Measurements from ENCODE around the gene ZNF398.

ZNF398 gene

DNA sequence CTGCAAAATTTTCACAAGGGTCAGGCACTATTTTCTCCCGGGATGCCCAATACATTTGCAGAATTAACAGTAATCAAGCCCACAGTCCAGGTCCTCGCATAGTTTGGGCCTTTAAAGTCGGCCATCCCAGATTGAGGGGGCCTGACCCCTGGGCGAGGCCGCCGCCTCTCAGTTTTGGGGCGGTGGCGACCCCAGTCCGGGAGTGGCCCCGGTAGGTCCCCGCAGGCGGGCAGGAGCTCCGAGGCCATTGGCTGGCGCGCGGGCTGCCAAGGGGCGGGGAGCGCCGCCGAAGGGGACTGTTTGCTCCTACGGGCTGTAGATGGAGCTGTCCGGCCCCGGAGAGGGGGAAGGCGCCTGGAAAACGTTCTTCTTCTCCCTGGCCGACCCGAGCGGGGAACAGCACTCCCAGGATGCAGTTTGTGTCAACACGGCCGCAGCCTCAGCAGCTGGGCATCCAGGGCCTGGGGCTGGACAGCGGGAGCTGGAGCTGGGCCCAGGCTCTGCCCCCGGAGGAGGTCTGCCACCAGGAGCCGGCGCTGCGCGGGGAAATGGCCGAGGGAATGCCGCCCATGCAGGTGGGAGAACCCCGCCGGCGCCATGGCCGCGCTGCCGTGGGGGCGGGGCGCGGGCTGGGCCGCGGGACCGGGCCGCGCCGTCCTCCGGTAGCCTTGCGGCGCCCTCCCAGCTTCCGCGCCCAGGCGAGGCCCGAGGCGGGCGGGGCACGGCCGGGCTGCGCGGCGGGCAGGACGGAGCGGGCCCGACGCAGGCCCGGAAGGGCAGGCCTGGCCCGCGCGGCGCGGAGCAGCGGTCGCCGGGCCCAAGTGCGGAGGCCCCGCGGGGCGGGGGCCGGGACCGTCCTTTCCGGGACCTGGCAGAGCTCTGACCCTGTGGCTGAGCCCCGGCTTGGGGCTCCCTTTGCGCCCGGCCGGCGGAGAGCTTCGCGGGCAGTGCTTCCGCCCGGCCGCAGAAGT lies 48.2 kb downstream of the ZNF398 start, which contains the start of gene ZNF282:
TSS of gene ZNF282 (plus strand) at position 367 of the 971 bp plus-strand sequence. CDS start at position 411, 44 bp downstream.
- peak; percentile 86 to 94 for DNase-seq (ENCODE audit: low spot score in 2 of 2)
- Histone ChIP-seq H3K9me3 (no peaks in the 10 kb centered on the region), H3K4me1 (peaks cover 7% of the 10 kb centered on the region), H3K36me3 (replicated peaks) (peaks cover 30% of the 10 kb centered on the region), H3K27me3 (ENCODE audit: low read depth) (no peaks in the 10 kb centered on the region), H3K4me3 (peak within 1 kb of the TSS; percentile 89)
- in situ Hi-C loops (cut with MboI; ENCODE audit: low sequenced_read_pairs), result no loop called here

DNA sequence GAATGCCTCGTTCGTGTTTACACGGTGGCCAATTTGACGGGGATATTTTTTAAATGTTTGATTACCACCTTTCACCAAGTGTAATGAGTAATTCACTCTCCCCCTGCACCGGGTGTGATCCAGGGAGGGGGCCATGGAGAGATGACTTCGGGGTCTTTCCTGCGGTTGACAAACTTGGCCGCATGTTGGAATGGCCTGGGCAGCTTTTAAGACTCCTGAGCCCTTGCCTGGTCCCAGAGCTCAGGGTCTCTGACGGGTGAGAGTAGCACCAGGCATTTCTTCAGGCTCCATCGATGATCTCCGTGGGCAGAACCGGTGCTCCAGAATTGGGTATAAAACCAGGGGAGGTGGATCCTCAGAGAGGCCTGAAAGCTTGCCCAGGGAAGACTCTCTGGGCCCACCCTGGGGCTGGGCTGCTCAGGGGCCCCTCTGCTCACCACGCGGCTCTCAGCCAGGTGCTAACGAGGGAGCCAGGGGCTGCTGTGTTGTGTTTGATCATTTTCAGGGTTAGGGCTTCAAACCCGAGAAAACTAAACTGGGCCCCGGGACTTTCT lies 49.0 kb downstream of the ZNF398 start:
- H3K36me3 ChIP-seq (replicated peaks), result peaks cover 38% of the 10 kb centered on the region
- in situ Hi-C loops (cut with MboI; ENCODE audit: low sequenced_read_pairs), result no loop called here
- no peaks in the 10 kb centered on the region for H3K9me3 ChIP-seq
- DNase-seq (ENCODE audit: low spot score in 2 of 2), result no peak
- peaks cover 7% of the 10 kb centered on the region for H3K4me1 ChIP-seq
- no peaks in the 10 kb centered on the region for H3K27me3 ChIP-seq (ENCODE audit: low read depth)
- H3K4me3 ChIP-seq, result peak overlapping the region; percentile 89

DNA sequence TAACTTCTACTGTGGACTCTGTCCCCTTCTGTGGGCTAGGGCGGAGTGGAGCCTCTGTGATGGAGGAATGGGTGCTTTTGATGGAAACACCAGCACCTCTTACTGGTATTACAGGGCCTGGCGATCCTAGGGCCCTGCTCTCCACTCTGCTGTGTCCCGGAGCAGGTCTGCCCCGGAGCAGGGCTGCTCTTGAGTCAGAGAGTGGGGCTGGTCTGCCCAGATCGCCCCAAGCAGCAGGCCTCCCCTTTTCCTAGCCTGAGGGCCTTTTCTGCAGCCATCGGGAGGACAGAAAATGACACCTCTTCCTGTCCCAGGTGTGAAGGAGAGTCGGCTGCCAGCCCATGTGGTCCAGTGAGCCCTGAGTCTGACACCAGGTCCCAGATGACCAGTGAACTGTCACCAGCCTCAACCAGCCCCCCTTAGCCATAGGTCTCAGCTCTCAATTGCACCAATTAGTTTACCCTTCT lies 49.5 kb downstream of the ZNF398 start:
- in situ Hi-C loops (cut with MboI; ENCODE audit: low sequenced_read_pairs), result no loop called here
- no peak for DNase-seq (ENCODE audit: low spot score in 2 of 2)
- H3K27me3 ChIP-seq (ENCODE audit: low read depth), result no peaks in the 10 kb centered on the region
- H3K9me3 ChIP-seq, result no peaks in the 10 kb centered on the region
- H3K4me3 ChIP-seq, result peak overlapping the region; percentile 89
- peaks cover 7% of the 10 kb centered on the region for H3K4me1 ChIP-seq
- H3K36me3 ChIP-seq (replicated peaks), result peaks cover 43% of the 10 kb centered on the region

DNA sequence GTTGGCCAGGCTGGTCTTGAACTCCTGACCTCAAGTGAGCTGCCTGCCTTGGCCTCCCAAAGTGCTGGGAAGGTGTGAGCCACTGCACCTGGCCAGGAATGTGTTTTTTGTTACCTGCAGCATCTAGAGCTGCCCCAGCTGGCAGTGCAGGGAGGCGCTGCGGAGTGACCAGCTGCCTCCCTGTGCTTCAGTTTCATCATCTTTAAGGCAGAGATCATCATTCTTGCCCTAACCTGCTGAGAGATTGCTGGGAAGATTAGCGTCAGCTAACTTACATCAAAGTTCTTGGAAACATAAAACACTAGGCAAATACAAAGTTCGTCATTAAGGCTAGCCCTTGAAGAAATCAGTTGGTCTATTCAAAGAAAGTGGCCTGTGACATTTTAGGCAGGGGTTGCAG lies 50.4 kb downstream of the ZNF398 start:
- in situ Hi-C loops (cut with MboI; ENCODE audit: low sequenced_read_pairs), result no loop called here
- peaks cover 48% of the 10 kb centered on the region for H3K36me3 ChIP-seq (replicated peaks)
- no peak overlapping the region for H3K4me3 ChIP-seq
- peaks cover 7% of the 10 kb centered on the region for H3K4me1 ChIP-seq
- no peaks in the 10 kb centered on the region for H3K9me3 ChIP-seq
- no peak for DNase-seq (ENCODE audit: low spot score in 2 of 2)
- no peaks in the 10 kb centered on the region for H3K27me3 ChIP-seq (ENCODE audit: low read depth)

DNA sequence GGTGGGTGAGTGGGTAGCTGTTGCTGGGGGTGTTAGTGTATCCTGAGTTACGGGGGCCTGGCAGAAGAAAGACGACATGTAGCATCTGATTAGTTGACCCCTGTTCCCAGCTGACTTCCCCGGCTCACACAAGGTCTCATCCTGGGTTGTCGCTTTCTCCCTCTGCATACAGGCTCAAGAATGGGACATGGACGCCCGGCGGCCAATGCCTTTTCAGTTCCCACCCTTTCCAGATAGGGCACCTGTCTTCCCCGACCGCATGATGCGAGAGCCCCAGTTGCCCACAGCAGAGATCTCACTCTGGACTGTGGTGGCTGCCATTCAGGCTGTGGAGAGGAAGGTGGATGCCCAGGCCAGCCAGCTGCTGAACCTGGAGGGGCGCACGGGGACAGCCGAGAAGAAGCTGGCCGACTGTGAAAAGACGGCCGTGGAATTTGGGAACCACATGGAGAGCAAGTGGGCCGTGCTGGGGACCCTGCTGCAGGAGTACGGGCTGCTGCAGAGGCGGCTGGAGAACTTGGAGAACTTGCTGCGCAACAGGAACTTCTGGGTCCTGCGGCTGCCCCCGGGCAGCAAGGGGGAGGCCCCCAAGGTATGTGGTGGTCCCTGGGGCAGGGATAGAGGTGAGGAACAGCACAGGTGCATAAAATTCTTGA lies 51.0 kb downstream of the ZNF398 start:
- peaks cover 7% of the 10 kb centered on the region for H3K4me1 ChIP-seq
- in situ Hi-C loops (cut with MboI; ENCODE audit: low sequenced_read_pairs), result no loop called here
- no peak for DNase-seq (ENCODE audit: low spot score in 2 of 2)
- H3K4me3 ChIP-seq, result no peak overlapping the region
- no peaks in the 10 kb centered on the region for H3K9me3 ChIP-seq
- no peaks in the 10 kb centered on the region for H3K27me3 ChIP-seq (ENCODE audit: low read depth)
- H3K36me3 ChIP-seq (replicated peaks), result peaks cover 54% of the 10 kb centered on the region

DNA sequence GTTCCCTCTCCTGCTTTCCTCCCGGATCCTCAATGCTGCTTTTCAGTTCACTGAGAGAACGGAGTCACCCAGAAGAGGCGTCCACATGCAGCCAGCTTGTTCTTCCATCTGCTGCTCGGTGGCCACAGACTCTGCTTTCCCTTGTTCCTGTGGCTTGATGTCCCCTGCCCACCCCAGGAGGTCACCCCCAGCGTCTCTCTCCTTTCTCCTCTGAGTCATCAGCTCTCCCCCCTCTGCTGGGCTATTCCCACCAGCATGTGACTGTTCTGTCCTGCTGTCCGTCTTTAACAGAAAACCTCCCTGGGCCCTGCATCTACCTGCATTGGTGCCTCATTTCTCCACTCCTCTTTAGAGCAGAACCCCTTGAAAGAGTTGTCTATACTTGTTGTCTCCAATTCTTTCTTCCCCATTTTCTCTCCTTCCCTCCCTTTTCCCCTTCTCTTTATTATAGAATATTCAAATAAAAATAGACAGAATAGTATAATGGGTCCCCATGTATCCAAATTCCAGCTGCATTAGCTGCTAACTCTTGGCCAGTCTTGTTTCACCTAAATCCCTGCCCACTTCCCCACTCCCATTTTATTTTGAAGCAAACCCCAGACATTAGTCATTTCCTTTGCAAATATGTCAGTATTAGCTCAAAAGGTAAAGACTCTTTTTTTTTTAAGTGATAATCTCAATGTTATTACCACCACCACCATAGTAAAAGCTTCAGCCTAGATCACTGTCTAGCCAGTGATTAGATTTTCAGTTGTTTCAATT lies 52.2 kb downstream of the ZNF398 start:
- in situ Hi-C loops (cut with MboI; ENCODE audit: low sequenced_read_pairs), result no loop called here
- Histone ChIP-seq H3K4me1 (peaks cover 7% of the 10 kb centered on the region), H3K36me3 (replicated peaks) (peaks cover 65% of the 10 kb centered on the region), H3K4me3 (no peak overlapping the region), H3K27me3 (ENCODE audit: low read depth) (no peaks in the 10 kb centered on the region), H3K9me3 (no peaks in the 10 kb centered on the region)
- DNase-seq (ENCODE audit: low spot score in 2 of 2), result no peak

DNA sequence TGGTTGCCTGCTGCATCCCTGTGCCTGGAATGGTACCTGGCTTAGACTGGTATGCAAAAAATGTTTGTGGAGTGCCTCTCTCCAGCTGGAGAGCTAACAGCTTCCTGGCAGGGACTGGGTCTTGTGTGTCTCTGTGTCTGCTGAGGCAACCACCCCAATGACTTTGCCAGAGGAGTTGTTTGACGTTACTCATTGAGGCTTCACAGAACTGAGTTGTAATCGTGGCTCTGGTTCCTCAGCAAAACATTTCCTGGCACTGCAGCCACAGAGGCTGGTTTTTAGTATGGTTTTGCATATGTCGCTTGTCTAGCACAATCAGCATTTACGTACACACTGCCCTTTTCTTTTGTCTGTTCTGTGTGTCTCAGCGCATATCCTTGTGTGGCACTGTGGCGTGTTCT lies 55.6 kb downstream of the ZNF398 start:
- in situ Hi-C loops (cut with MboI; ENCODE audit: low sequenced_read_pairs), result no loop called here
- H3K36me3 ChIP-seq (replicated peaks), result peaks cover 96% of the 10 kb centered on the region

DNA sequence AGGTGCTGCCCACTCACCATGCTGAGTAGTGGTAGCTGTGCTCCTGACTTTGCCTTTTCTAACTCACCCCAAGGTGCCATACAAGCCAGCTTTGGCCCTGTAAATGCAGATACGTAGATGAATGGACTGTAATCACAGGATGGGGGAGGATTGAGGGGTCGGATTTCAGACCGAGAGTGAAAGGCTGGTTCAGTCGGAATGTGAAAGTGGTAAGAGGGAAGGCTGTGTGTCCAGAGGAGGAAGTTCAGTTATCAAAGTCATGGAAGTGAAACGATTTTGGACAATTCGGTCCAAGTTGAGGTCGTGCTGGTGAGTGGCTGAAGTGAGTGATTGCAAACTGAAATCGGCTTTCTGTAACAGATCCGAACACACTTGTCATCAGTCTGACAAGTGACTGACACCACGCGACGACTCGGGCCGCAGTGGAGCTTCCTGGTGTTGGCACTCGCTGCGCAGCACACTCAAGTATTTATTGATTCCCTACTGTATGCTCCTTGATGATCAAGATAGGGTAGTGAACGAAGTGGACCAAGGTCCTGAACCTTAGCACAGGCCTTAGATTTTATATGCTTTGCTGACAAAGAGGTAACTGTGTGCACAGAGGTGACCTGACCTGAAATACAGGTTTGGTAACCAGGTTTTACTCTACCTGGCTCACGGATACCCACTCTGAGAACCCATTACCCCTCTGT lies 58.6 kb downstream of the ZNF398 start:
- no peak overlapping the region for H3K4me3 ChIP-seq
- peaks cover 90% of the 10 kb centered on the region for H3K36me3 ChIP-seq (replicated peaks)
- no peaks in the 10 kb centered on the region for H3K27me3 ChIP-seq (ENCODE audit: low read depth)
- in situ Hi-C loops (cut with MboI; ENCODE audit: low sequenced_read_pairs), result no loop called here
- no peaks in the 10 kb centered on the region for H3K4me1 ChIP-seq
- DNase-seq (ENCODE audit: low spot score in 2 of 2), result no peak
- H3K9me3 ChIP-seq, result no peaks in the 10 kb centered on the region

More for the DNA sequence above, 55.6 kb downstream of the ZNF398 start:
- Histone ChIP-seq H3K4me1 (no peaks in the 10 kb centered on the region), H3K9me3 (no peaks in the 10 kb centered on the region), H3K27me3 (ENCODE audit: low read depth) (no peaks in the 10 kb centered on the region), H3K4me3 (no peak overlapping the region)
- no peak for DNase-seq (ENCODE audit: low spot score in 2 of 2)

DNA sequence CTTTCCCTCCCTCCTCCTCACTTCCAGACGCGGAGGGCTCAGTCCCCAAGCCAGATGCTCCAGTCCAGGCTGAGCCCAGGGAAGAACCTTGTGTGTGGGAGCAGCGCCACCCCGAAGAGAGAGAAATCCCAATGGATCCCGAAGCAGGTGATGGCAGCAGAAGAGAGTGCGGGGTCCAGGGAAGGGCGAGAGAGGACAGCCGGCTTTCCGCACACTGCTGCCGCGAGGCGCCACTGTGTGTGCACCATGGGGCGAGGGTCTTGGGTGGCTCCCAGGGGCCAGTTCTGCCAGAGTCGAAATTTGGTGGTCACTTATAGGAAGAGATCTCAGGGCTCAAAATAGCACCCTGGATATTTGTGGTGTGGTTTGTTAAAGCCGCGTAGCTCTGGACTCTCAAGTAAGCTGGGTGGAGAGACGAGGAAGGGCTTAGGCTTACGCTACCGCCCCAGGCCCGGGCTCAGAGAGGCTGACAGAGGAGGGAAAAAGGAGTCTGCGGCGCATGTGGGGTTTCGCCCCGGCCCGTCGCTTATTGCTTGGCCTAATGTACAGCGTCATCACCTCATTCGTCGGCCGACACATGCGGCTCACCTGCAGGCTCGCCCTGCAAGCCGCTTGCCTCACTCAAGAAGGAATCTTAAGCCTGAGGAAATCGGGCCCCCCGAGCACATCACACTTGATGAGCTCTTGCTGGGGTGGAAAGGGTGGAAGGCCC lies 60.2 kb downstream of the ZNF398 start:
- Histone ChIP-seq H3K36me3 (replicated peaks) (peaks cover 94% of the 10 kb centered on the region), H3K9me3 (no peaks in the 10 kb centered on the region), H3K4me3 (no peak overlapping the region), H3K4me1 (no peaks in the 10 kb centered on the region), H3K27me3 (ENCODE audit: low read depth) (no peaks in the 10 kb centered on the region)
- in situ Hi-C loops (cut with MboI; ENCODE audit: low sequenced_read_pairs), result no loop called here
- DNase-seq (ENCODE audit: low spot score in 2 of 2), result no peak

DNA sequence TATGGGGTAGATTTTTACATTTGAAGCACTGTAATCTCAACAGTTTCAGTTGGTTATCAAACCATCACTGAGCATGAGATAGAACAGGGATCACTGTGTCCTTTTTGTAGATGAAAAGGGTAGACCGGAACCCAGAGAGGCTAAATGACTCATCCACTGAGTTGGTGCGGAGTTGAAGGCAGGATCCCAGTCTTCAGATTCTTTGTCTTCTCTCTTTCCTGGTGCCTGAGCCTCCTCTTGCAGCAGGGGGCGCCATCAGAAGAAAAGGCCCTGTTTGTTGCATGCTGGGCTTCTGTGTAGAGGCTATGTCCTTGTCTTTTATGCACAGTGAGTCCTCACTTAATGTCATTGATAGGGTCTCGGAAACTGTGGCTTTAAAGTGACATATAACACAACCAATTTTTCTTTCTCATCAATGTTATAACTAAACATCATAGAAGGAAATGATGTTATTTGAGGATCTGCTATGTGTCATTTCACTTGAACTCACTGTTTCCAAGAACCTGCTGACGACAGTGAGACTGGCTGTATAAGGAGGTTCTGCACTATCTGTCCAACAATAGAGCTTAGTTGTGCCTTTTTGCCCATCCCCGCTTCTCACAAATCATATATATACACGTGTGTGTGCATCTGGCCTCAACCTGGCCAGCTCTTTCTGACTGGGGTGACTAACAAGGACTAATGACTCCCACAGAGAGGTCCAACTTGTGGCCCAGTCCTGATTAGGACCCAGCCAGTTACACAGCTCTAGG lies 62.4 kb downstream of the ZNF398 start:
- in situ Hi-C loops (cut with MboI; ENCODE audit: low sequenced_read_pairs), result no loop called here
- DNase-seq (ENCODE audit: low spot score in 2 of 2), result peak; percentile 50 to 77
- Histone ChIP-seq H3K4me1 (no peaks in the 10 kb centered on the region), H3K36me3 (replicated peaks) (peaks cover 94% of the 10 kb centered on the region), H3K27me3 (ENCODE audit: low read depth) (no peaks in the 10 kb centered on the region), H3K4me3 (no peak overlapping the region), H3K9me3 (no peaks in the 10 kb centered on the region)

DNA sequence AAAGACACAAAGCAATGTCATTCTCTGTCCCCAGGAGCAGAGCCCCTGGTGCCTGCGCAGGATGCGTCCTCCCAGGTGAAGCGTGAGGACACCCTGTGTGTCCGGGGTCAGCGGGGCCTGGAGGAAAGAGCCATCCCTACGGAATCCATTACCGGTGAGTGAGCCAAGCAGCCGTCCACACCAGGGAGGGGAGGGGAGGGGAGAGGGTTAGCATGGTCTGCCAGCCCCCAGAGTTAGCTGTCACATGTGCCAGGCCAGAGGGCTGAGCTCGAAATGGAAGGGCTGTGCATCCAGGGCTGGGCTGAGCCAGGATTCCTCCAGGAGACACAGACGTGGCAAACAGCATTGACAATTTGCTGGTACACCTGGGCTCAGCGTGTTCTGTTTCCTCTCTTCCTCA lies 63.3 kb downstream of the ZNF398 start:
- DNase-seq (ENCODE audit: low spot score in 2 of 2), result no peak
- Histone ChIP-seq H3K36me3 (replicated peaks) (peaks cover 92% of the 10 kb centered on the region), H3K9me3 (no peaks in the 10 kb centered on the region)

More for the DNA sequence above, 63.3 kb downstream of the ZNF398 start:
- Histone ChIP-seq H3K4me3 (no peak overlapping the region), H3K4me1 (no peaks in the 10 kb centered on the region), H3K27me3 (ENCODE audit: low read depth) (no peaks in the 10 kb centered on the region)
- in situ Hi-C loops (cut with MboI; ENCODE audit: low sequenced_read_pairs), result no loop called here

All from HAP-1 (cell line).